NCI-H1105 (cell line): ENCODE results near the gene FBLN2.
"Not testable (repeated sequence)": the region's sequence is repeated elsewhere in the genome, so short reads cannot be mapped to it uniquely, and the experiment has no call there.

ENCODE experiments used
- DNase-seq: peaks from one replicate; lab custom pipeline; 2025; lab: John Stamatoyannopoulos, UW

The FBLN2 gene

GRCh38 chr3:13513913-13514517 lies 34.9 kb upstream of the FBLN2 start:
- no peak for DNase-seq

DNA sequence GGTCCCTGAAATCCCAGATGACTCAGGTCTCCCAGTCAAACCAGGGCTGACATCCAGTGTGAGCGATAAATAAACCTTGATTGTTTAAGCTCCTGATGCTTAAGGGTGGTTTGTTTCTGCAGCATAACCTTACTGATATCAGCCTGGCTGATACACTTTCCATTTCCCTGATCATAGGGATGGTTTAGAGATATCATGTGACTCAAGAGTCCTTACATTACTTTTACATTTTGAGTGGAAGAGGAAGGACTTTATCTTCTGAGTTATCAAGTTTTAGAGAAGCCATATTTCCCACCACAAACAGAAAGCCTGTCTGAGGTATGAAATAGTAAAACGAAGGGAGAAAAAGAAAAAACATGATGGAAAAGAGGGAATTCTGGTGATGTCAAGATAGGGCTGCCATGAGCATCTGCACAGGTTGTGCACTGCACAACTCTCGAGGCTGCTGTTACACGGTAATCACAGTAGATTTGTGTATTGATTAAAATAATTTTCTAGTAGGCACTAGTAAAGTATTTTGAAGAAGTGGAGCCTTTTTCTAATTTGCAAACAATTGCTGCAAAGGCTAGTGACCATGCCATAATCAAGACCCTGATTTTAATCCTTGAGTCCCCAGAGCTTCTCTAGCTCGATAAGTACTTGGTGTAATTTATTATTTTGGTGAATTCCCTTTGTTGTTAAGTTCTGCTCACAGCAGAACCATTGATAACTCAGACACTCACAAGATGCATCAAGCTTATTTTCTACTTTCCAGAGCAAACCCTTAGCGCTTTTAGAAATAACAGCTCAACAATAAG lies 34.1 kb upstream of the FBLN2 start:
- no peak for DNase-seq

DNA sequence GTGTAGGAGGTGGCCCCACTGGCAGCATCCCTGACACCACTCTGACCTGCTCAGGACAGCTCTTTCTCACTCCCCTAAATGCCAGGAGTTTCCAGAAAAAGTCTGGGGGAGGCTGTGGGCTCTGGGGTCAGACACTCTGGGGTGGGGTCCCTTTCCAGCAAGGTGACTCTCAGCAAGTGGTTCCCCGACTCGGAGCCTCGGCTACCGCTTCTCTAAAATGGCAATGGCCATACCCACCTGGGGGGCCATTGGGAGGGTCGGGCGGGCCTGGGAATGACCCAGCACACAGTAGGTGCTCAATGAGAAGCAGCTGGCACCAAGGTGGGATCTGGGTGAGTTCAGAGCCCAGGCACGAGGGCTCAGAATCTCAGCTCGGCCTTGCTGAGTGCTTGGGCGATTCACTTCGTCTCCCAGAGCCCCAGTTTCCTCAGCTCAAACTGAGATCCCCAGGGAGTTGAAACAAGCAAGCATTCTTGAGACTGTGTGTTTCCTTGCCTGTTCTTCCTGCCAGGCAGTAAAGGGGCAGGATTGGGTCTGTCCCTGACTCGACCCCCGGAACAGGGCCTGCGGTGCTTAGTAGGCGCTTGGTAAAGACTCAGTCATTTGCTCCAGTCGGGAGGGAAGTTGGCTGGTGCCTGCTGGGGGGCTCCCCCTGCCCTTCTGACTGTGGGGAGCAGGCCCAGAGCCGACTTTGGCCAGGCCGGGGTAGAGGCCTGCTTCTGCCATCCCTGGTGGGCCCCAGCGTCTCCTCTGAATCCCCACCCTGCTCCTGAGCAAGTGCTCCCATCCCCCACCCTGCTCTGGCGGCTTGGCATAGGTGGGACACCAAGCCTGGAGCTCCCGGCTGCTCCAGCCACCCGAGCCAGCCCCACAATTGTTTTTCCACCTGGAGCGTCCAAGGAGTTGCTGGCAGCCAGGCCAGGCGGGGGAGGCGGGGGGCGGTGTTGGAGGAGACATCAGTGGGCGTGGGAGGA lies 32.9 kb upstream of the FBLN2 start:
- DNase-seq, result no peak

- no peak for DNase-seq
Measured at GRCh38 chr3:13516760-13517135, 32.2 kb upstream of the FBLN2 start.

DNA sequence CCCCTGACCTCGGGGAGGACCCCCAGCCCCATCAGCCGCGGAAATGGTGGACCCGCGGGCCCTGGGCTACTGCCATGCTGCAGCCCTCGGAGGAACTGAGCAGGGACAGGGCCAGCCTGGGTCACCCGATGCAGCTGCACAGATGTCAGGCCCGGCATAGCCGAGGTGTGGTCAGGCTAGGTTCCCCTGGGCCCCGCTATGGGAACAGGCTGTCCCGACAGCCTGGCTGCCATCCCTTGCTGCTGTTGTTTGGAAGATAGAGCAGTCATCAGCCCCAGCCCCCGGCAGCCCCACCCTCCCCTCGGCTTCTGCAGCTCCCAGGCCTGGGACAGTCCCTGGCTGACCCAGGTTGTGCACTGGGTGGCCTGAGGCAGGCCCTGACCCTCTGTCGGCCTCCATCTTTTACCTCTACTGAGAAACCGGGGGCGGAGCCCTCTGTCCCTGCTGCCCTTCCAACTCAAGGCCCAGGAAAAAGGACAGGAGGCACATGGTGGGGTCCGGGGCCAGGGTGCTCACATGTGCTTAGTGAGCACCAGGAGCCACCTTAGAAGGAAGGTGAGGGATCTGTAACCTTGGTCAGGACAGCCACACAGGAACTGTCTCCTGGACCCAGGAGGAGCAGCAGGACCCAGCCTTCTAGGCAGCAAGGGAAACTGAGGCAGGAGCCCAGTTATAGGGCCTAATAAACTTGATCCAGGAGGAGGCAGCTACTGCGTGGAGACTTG lies 31.5 kb upstream of the FBLN2 start:
- DNase-seq, result no peak

- no peak for DNase-seq
Measured at GRCh38 chr3:13518516-13518953, 30.4 kb upstream of the FBLN2 start.

DNA sequence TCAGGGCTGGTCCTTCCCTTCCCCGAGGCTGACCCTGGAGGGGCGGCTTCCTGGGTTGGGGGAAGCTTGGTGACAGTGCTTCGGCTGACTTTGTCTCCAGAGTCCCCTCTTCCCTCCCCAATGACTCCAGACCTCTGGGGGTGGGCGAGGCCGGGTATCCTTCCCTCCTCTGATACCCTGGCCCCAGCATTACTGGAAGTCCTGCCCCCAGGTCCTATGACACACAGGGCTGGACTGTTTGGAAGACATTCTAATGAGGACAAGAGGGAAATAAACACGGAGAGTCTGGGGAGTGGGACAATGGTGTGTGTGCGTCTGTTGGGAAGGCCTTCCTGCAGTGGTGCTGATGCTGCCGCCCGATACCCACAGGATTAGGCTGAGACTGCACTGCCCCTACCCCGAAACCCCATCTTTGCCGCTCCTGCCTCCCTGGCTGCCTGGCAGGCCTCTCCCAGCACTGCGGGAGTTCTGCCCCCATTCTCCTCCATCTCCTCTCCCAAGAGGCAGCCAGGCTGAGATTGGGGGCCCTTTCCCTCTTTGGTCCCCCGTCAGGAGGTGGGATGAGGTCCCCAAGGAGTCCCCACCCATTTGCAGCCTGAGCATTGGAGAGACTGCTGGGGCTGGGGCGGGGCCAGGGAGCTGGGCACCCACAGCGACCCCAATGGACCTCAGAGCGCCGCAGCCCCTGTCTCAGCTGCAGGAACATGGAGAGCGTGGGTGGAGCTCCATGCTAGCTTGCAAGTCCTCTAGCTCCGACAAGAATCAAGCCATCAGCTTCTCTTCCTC lies 29.7 kb upstream of the FBLN2 start:
- DNase-seq, result no peak

GRCh38 chr3:13520326-13520880 lies 28.5 kb upstream of the FBLN2 start:
- no peak for DNase-seq

- DNase-seq, result no peak
Measured at GRCh38 chr3:13521309-13521708, 27.6 kb upstream of the FBLN2 start.

- not testable (repeated sequence) for DNase-seq
Measured at GRCh38 chr3:13521749-13522148, 27.2 kb upstream of the FBLN2 start.

DNA sequence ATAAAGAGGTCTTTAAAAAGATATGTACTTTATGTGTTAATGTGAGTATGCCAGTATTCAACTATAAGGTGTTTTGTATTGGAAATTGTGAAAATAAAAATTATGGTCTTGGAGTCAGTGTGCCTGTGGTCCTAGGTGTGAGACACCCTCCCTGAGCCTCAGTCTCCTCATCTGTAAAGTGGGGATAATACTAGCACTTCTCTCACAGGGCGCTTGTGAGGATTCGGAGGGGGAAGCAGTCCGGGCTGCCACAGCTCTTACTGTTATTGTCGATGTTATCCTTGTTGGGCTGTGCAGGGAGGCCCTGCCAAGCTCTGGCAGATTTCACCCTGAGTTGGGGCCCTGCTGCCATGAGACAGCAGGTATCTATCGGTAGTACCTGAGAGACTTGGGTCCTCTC lies 26.7 kb upstream of the FBLN2 start:
- DNase-seq, result no peak

DNA sequence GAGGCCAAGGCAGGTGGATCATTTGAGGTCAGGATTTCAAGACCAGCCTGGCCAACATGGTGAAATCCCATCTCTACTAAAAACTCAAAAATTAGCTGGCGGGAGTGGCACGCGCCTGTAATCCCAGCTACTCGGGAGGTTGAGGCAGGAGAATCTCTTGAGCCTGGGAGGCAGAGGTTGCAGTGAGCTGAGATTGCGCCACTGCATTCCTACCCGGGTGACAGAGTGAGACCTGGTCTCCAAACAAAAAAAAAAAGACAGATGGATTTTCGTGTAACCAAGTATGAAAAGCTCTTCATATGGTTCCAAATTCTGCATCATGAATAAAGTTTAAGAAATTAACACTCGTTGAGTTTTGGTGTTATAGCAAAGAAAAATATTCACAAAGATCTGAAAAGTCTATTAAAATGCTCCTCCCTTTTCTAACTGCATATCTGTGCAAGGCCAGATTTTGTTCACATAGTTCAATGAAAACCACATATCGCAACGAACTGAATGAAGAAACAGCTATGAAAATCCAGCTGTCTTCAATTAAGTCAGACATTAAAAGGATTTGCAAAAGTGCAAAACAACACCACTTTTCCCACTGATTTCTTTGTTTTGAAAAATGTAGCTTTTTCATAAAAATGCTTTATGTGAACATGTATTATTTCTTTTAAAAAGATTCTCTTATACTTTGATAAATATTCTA lies 23.8 kb upstream of the FBLN2 start:
- no peak for DNase-seq

- no peak for DNase-seq
Measured at GRCh38 chr3:13525827-13526625, 22.9 kb upstream of the FBLN2 start.

GRCh38 chr3:13526626-13526949 lies 22.3 kb upstream of the FBLN2 start:
- DNase-seq, result no peak

DNA sequence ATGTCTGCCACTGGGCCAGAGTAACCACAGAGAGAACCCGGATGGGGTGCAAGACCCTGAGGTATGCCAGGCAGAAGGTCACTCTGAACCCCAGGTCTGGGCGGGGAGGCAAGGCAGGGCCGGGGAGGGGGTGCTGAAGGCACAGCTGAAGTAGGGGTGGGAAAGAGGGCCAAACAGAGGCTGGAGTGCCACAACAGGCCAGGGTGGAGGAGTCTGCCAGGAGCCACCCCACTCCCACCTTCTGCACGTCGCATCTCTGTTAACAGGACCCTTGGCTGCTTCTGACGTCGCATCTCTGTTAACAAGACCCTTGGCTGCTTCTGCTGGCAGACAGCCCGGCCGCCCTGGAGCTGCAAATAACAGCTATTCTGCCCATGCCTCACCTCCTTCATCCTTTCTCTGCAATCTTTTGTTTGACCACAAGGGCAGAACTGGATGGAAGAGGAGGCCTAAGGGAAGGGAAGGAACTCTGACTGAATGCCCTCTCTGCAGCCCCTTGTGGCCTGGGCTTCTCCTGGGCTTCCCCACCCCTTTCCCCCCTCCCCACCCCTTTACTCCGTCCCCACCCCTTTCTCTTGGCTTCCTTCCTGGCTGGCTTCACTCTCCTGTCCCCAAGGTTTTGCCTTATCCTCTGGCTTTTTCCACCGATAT lies 20.6 kb upstream of the FBLN2 start:
- no peak for DNase-seq

- DNase-seq, result no peak
Measured at GRCh38 chr3:13529196-13530112, 19.5 kb upstream of the FBLN2 start.

GRCh38 chr3:13530241-13531009 lies 18.5 kb upstream of the FBLN2 start:
- DNase-seq, result no peak
